HG03442 (cell line): Measurements from ENCODE around the gene POU3F1.
"Not testable (repeated sequence)": the region's sequence is repeated elsewhere in the genome, so short reads cannot be mapped to it uniquely, and the experiment has no call there.

Experiments used
- ATAC-seq: cut with Tn5 transposase; IDR thresholded peaks from one replicate; pipeline ENCODE4 v1.9.1; 2021; ENCODE audit warnings: mild to moderate bottlenecking, moderate library complexity; ENCODE audit not compliant: unreplicated experiment

Gene POU3F1

GRCh38 chr1:38050397-38051078 lies 3.9 kb upstream of the POU3F1 start:
- ATAC-seq = no peak

- no peak for ATAC-seq
Observed at GRCh38 chr1:38047603-38048141, 1.1 kb upstream of the POU3F1 start.

GRCh38 chr1:38046884-38047602 lies 450 bp upstream of the POU3F1 start:
- ATAC-seq = peak; percentile 63

GRCh38 chr1:38045401-38046332 lies 926 bp downstream of the POU3F1 start:
- no peak for ATAC-seq

- no peak for ATAC-seq
Observed at GRCh38 chr1:38044221-38045215, 2.1 kb downstream of the POU3F1 start.

- ATAC-seq = no peak
Observed at GRCh38 chr1:38043036-38043747, 3.4 kb downstream of the POU3F1 start.

GRCh38 chr1:38041936-38042834 lies 4.4 kb downstream of the POU3F1 start:
- ATAC-seq = no peak

- no peak for ATAC-seq
Observed at GRCh38 chr1:38039331-38040088, 7.1 kb downstream of the POU3F1 start.

- no peak for ATAC-seq
Observed at GRCh38 chr1:38038861-38039260, 7.7 kb downstream of the POU3F1 start.

- ATAC-seq = no peak
Observed at GRCh38 chr1:38037221-38037939, 9.2 kb downstream of the POU3F1 start.

- no peak for ATAC-seq
Observed at GRCh38 chr1:38034871-38035270, 11.7 kb downstream of the POU3F1 start.

- ATAC-seq = not testable (repeated sequence)
Observed at GRCh38 chr1:38032992-38033391, 13.6 kb downstream of the POU3F1 start.

- ATAC-seq = no peak
Observed at GRCh38 chr1:38031513-38031866, 15.1 kb downstream of the POU3F1 start.

GRCh38 chr1:38030596-38031512 lies 15.7 kb downstream of the POU3F1 start:
- no peak for ATAC-seq

GRCh38 chr1:38029685-38030511 lies 16.7 kb downstream of the POU3F1 start:
- peak; percentile 51 for ATAC-seq
